CD4-positive, alpha-beta T cell (primary cell): ENCODE results near the gene MSX1. TPM values are rescaled to one million over a fixed set of nuclear protein-coding genes. Genes with fewer than 3 reads are reported as not detected.
A peak's percentile ranks its signal among the peaks of the same experiment; 100 is the strongest.

Experiments used
- ATAC-seq: fragments of 200-7000 bp; cut with Tn5 transposase; one replicate; pipeline ENCODE4 v1.10.0; 2022; ENCODE audit warnings: mild to moderate bottlenecking; ENCODE audit not compliant: poor library complexity
- CTCF ChIA-PET: fragments of 350-600 bp; sonication (Branson Sonifier 250); formaldehyde crosslinking; loops from one replicate; lab custom pipeline; 2021; ENCODE audit warnings: antibody characterized with exemption, inconsistent platforms; lab: Charles Lee
- POLR2A ChIA-PET: fragments of 350-600 bp; sonication (Branson Sonifier 250); formaldehyde crosslinking; loops from one replicate; lab custom pipeline; 2021; ENCODE audit warnings: antibody characterized with exemption, inconsistent platforms; lab: Charles Lee
- DNase-seq, 14 experiments: peaks; one replicate each; pipeline ENCODE4 v3.0.0-alpha.2; 2013 to 2020; ENCODE audit warnings: mixed read lengths in 2 of 14
- H3K27ac ChIP-seq, 2 donors: one replicate each; pipeline versions ENCODE4 v1.5.1 to v1.7.0; 2013; ENCODE audit warnings: low read length in 2 of 2, low read depth in 1 of 2, mild to moderate bottlenecking in 1 of 2
- H3K27me3 ChIP-seq, 2 experiments: 1 replicate in 1 of 2; 2 replicates in 1 of 2; pipeline versions ENCODE4 v1.6.1 to v1.7.0; 2013; ENCODE audit warnings: low read length in 2 of 2, control low read depth in 1 of 2, mild to moderate bottlenecking in 1 of 2, moderate library complexity in 1 of 2; ENCODE audit not compliant: insufficient read depth in 2 of 2, control insufficient read depth in 1 of 2
- H3K36me3 ChIP-seq: one replicate; pipeline ENCODE4 v1.6.1; 2013; ENCODE audit warnings: low read length, control low read depth; ENCODE audit not compliant: insufficient read depth
- H3K4me1 ChIP-seq: one replicate; pipeline ENCODE4 v1.6.1; 2013; ENCODE audit warnings: low read length, control low read depth; ENCODE audit not compliant: insufficient read depth
- H3K4me3 ChIP-seq: one replicate; pipeline ENCODE4 v1.5.1; 2013; ENCODE audit warnings: mild to moderate bottlenecking, low read length, moderate library complexity
- H3K9me3 ChIP-seq, 2 experiments: 1 replicate in 1 of 2; 2 replicates in 1 of 2; pipeline versions ENCODE4 v1.6.1 to v1.7.0; 2013; ENCODE audit warnings: low read length in 2 of 2, mild to moderate bottlenecking in 2 of 2, control low read depth in 1 of 2, moderate library complexity in 1 of 2; ENCODE audit not compliant: control insufficient read depth in 1 of 2, insufficient read depth in 1 of 2
- H3K27ac Mint-ChIP-seq: one replicate; pipeline ENCODE4 v1.8.0; 2020; ENCODE audit warnings: mixed read lengths
- H3K27me3 Mint-ChIP-seq: one replicate; pipeline ENCODE4 v1.8.0; 2021; ENCODE audit warnings: mixed read lengths
- H3K36me3 Mint-ChIP-seq: one replicate; pipeline ENCODE4 v1.8.0; 2021; ENCODE audit warnings: low read depth, mixed read lengths
- H3K4me1 Mint-ChIP-seq: one replicate; pipeline ENCODE4 v1.8.0; 2021; ENCODE audit warnings: low read depth, mixed read lengths
- H3K4me3 Mint-ChIP-seq: one replicate; pipeline ENCODE4 v1.8.0; 2020; ENCODE audit warnings: mild to moderate bottlenecking, mixed read lengths
- H3K9me3 Mint-ChIP-seq: one replicate; pipeline ENCODE4 v1.8.0; 2020; ENCODE audit warnings: mixed read lengths
- intact Hi-C, 2 experiments: fragments of 100-400 bp; cut with DNase I in 1 of 2; cut with micrococcal nuclease in 1 of 2; formaldehyde crosslinking; loops; one replicate each; pipeline versions ENCODE4 v1.15.1 to v1.9.0; 2023 to 2025; cut with DNase I, micrococcal nuclease
- total RNA-seq, 174 experiments: library from RNA in 2 of 174; stranded (reverse) in 2 of 174; gene quantifications; one replicate each; pipeline ENCODE4 v1.2.3 and lab custom pipeline; 2021 to 2026
- TF ChIP-seq, protein P1 (sequence below): fragments of 200-600 bp; IDR thresholded peaks from one replicate; pipeline ENCODE4 v1.8.0; 2022; ENCODE audit warnings: antibody characterized with exemption, mild to moderate bottlenecking

Gene MSX1
- total RNA-seq, 2 experiments from 2014 or later, result not detected

GRCh38 chr4:4854649-4855295, 4.7 kb upstream of the MSX1 start:
- peaks cover 51% of the 10 kb centered on the region for H3K4me1 ChIP-seq
- ChIA-PET POLR2A (no interaction called here), CTCF (no interaction called here)
- DNase-seq (no peak), ATAC-seq (no peak)
- no peaks in the 10 kb centered on the region for H3K36me3 Mint-ChIP-seq
- H3K9me3 Mint-ChIP-seq, result no peaks in the 10 kb centered on the region
- H3K4me3 Mint-ChIP-seq, result peak overlapping the region; percentile 11
- H3K27me3 Mint-ChIP-seq, result peaks cover 85% of the 10 kb centered on the region
- TF ChIP-seq, protein P1, sequence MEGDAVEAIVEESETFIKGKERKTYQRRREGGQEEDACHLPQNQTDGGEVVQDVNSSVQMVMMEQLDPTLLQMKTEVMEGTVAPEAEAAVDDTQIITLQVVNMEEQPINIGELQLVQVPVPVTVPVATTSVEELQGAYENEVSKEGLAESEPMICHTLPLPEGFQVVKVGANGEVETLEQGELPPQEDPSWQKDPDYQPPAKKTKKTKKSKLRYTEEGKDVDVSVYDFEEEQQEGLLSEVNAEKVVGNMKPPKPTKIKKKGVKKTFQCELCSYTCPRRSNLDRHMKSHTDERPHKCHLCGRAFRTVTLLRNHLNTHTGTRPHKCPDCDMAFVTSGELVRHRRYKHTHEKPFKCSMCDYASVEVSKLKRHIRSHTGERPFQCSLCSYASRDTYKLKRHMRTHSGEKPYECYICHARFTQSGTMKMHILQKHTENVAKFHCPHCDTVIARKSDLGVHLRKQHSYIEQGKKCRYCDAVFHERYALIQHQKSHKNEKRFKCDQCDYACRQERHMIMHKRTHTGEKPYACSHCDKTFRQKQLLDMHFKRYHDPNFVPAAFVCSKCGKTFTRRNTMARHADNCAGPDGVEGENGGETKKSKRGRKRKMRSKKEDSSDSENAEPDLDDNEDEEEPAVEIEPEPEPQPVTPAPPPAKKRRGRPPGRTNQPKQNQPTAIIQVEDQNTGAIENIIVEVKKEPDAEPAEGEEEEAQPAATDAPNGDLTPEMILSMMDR, result no peak
- intact Hi-C loops, result no loop called here
- no peaks in the 10 kb centered on the region for H3K36me3 ChIP-seq
- H3K4me3 ChIP-seq, result no peak overlapping the region
- H3K27me3 ChIP-seq, result peaks cover 73 to 90% of the 10 kb centered on the region in 2 experiments
- H3K27ac ChIP-seq, result no peak overlapping the region
- H3K9me3 ChIP-seq, result peaks cover 0 to 55% of the 10 kb centered on the region in 2 experiments
- H3K4me1 Mint-ChIP-seq, result peaks cover 45% of the 10 kb centered on the region
- H3K27ac Mint-ChIP-seq, result no peak overlapping the region

DNA sequence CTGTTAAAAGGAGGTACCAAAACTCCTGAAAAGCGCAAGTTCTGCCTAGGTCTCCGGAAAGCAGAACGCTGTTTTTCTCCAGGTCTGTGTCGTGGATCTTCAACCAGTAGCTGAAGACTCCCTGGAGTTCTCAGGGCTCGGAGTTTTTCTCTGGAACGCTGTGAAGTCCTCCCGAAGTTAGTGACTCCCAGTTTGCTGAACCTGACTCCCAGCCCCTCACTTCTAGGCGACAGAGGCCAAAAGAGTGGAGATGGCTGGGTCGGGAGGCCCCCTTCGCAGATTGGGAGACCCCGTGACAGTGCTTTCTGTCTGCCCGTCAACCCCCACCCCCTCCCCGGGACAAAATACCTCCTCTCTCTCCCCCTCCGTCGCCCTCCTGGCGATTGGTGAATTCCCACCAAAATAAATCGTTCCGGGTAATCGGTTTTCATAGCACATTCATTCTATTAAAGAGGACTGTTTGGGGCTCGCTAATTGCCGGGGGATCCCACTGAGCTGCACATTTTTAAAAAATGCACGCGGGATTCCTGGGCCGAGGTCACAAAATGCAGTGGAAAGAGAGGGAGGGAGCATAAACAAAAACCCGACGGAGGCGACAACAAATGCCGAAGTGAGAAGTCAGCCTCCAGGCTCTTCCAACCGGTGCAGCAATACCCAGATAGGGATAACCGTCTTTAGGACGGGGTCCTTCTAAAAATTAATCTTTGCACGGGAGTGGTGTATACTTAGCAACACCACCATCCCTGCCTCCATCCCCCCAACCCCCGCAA, 4.0 kb upstream of the MSX1 start:
- intact Hi-C loops, result no loop called here
- Mint-ChIP-seq H3K4me3 (peak overlapping the region; percentile 60), H3K27ac (no peak overlapping the region), H3K27me3 (peaks cover 86% of the 10 kb centered on the region), H3K4me1 (peaks cover 47% of the 10 kb centered on the region), H3K36me3 (no peaks in the 10 kb centered on the region), H3K9me3 (no peaks in the 10 kb centered on the region)
- ChIA-PET POLR2A (no interaction called here), CTCF (no interaction called here)
- ATAC-seq, result no peak
- H3K36me3 ChIP-seq, result no peaks in the 10 kb centered on the region
- H3K4me3 ChIP-seq, result no peak overlapping the region
- peaks cover 55% of the 10 kb centered on the region for H3K4me1 ChIP-seq
- DNase-seq, result no peak
- no peak overlapping the region for H3K27ac ChIP-seq
- H3K27me3 ChIP-seq, result peaks cover 73 to 90% of the 10 kb centered on the region in 2 experiments
- H3K9me3 ChIP-seq, result peaks cover 0 to 59% of the 10 kb centered on the region in 2 experiments
- TF ChIP-seq, protein P1, result no peak

- peaks cover 0 to 67% of the 10 kb centered on the region in 2 experiments for H3K9me3 ChIP-seq
- intact Hi-C loops, result no loop called here
- no peak for ATAC-seq
- no peak overlapping the region for H3K4me3 ChIP-seq
- ChIA-PET POLR2A (no interaction called here), CTCF (no interaction called here)
- no peaks in the 10 kb centered on the region for H3K36me3 ChIP-seq
- peak in 2 of 14 experiments; percentile 33 to 36 for DNase-seq
- Mint-ChIP-seq H3K4me1 (peaks cover 54% of the 10 kb centered on the region), H3K4me3 (peak overlapping the region; percentile 79), H3K27ac (no peak overlapping the region), H3K27me3 (peaks cover 87% of the 10 kb centered on the region), H3K9me3 (no peaks in the 10 kb centered on the region), H3K36me3 (no peaks in the 10 kb centered on the region)
- H3K4me1 ChIP-seq, result peaks cover 63% of the 10 kb centered on the region
- TF ChIP-seq, protein P1, result no peak
- H3K27me3 ChIP-seq, result peaks cover 81 to 92% of the 10 kb centered on the region in 2 experiments
- H3K27ac ChIP-seq, result no peak overlapping the region
Measured at GRCh38 chr4:4856071-4857000, 3.1 kb upstream of the MSX1 start.
